ENCODE results near the gene PDE4A. TPM values are rescaled to one million over a fixed set of nuclear protein-coding genes. Genes with fewer than 3 reads are reported as not detected.
"Not testable (repeated sequence)": the region's sequence is repeated elsewhere in the genome, so short reads cannot be mapped to it uniquely, and the experiment has no call there.

The PDE4A gene
- total and polyA plus RNA-seq, 10 of the 15 experiments (the other 5 are each of a cell fraction or from before 2014, with no cell fraction given) = 0.24 to 13.3 (median 4.9) TPM

- ChIA-PET POLR2A (interaction anchor here (0.6 to 6.9 kb wide), 5 partner anchors 14 to 141 kb away, joined by 3 to 37 read pairs (median 15); partner anchors contain the start of genes ICAM1 and KEAP1), SMC1A (ENCODE audit: uncharacterized antibody, unreplicated experiment) (interaction anchor here (1.2 to 16.0 kb wide), 2 partner anchors 18 to 140 kb away, joined by 3 to 364 read pairs; partner anchors contain the start of genes ICAM1 and PDE4A), RAD21 (ENCODE audit: unreplicated experiment) (interaction anchor here (1.3 to 3.9 kb wide), 6 partner anchors 13 to 175 kb away, joined by 3 to 32 read pairs (median 8); partner anchors contain the start of genes ICAM1 and ICAM5), CTCF (interaction anchor here (0.6 to 28.5 kb wide), 5 partner anchors 14 to 295 kb away, joined by 3 to 1053 read pairs (median 3); partner anchors contain the start of gene PDE4A)
- not testable (repeated sequence) for DNase-seq (ENCODE audit: low read depth, low spot score); H3K9me3 ChIP-seq (replicated peaks; ENCODE audit: control insufficient read depth, insufficient read depth, low read length); H3K4me3 ChIP-seq; H3K27me3 ChIP-seq (replicated peaks in 1 of 2; ENCODE audit: control insufficient read depth in 2 of 2, insufficient read depth in 2 of 2, low read length in 1 of 2); ATAC-seq; H2AFZ ChIP-seq (ENCODE audit: control insufficient read depth, low read depth, low read length); H3K79me2 ChIP-seq (ENCODE audit: control insufficient read depth, insufficient read depth, low read length); BruUV-seq (replicated peaks); H4K20me1 ChIP-seq (ENCODE audit: control insufficient read depth, insufficient read depth); H3K36me3 ChIP-seq (ENCODE audit: control insufficient read depth in 2 of 2, insufficient read depth in 2 of 2, low read length in 1 of 2); FAIRE-seq; H3K9ac ChIP-seq (ENCODE audit: control insufficient read depth, insufficient read depth, low read length)
- in situ Hi-C loops (cut with MboI) = loop anchor here (5.0 kb wide), 1 partner anchor 156 kb away; the partner anchor contains the start of genes CDKN2D and KRI1
- Histone ChIP-seq H3K4me2 (ENCODE audit: control insufficient read depth, insufficient read depth) (peak overlapping the region; percentile 35), H3K27ac (ENCODE audit: control insufficient read depth, insufficient read depth) (peak overlapping the region; percentile 83), H3K4me1 (ENCODE audit: control insufficient read depth, insufficient read depth, low read length) (peaks cover 60% of the 10 kb centered on the region)
- TF ChIP-seq ZBTB40 (IDR thresholded peaks at IDR 0.05; ENCODE audit: borderline replicate concordance) = peak; percentile 63
- intact Hi-C loops (cut with micrococcal nuclease; ENCODE audit: unreplicated experiment) = loop anchor here (10.0 kb wide), 1 partner anchor 244 kb away; the partner anchor contains the start of gene ILF3
- WGBS (ENCODE audit: insufficient coverage, insufficient replicate concordance, low lambda C conversion rate, missing lambda C conversion rate) = 38% methylated on average over 5 of the region's 5 CpGs
Measured at GRCh38 chr19:10411224-10411623, 9.1 kb upstream of the PDE4A start.

Data from GM12878 (cell line).